GM19193 (cell line): ENCODE measurements around the gene SHROOM3.

Experiments used
- POLR2A ChIP-seq: IDR thresholded peaks from 4 replicates; pipeline ENCODE4 v1.6.1; 2011; ENCODE audit not compliant: insufficient read depth, insufficient read length; ENCODE audit errors: extremely low read depth

Gene SHROOM3

GRCh38 chr4:76439491-76439890 lies 4.5 kb downstream of the SHROOM3 start:
- no peak for TF ChIP-seq POLR2A

- TF ChIP-seq POLR2A: no peak
Observed at GRCh38 chr4:76441881-76442280, 6.9 kb downstream of the SHROOM3 start.

- TF ChIP-seq POLR2A: no peak
Observed at GRCh38 chr4:76442807-76443206, 7.8 kb downstream of the SHROOM3 start.

GRCh38 chr4:76443376-76443775 lies 8.3 kb downstream of the SHROOM3 start:
- no peak for TF ChIP-seq POLR2A

- no peak for TF ChIP-seq POLR2A
Observed at GRCh38 chr4:76445911-76446310, 10.9 kb downstream of the SHROOM3 start.

- TF ChIP-seq POLR2A: no peak
Observed at GRCh38 chr4:76447393-76447851, 12.4 kb downstream of the SHROOM3 start.

- no peak for TF ChIP-seq POLR2A
Observed at GRCh38 chr4:76448211-76448610, 13.2 kb downstream of the SHROOM3 start.

GRCh38 chr4:76449362-76449767 lies 14.3 kb downstream of the SHROOM3 start:
- no peak for TF ChIP-seq POLR2A

GRCh38 chr4:76449833-76450232 lies 14.8 kb downstream of the SHROOM3 start:
- no peak for TF ChIP-seq POLR2A

GRCh38 chr4:76453232-76453631 lies 18.2 kb downstream of the SHROOM3 start:
- no peak for TF ChIP-seq POLR2A

GRCh38 chr4:76457885-76458284 lies 22.9 kb downstream of the SHROOM3 start:
- TF ChIP-seq POLR2A: no peak

GRCh38 chr4:76458297-76458696 lies 23.3 kb downstream of the SHROOM3 start:
- TF ChIP-seq POLR2A: no peak

- TF ChIP-seq POLR2A: no peak
Observed at GRCh38 chr4:76458825-76459224, 23.8 kb downstream of the SHROOM3 start.

GRCh38 chr4:76459291-76459723 lies 24.3 kb downstream of the SHROOM3 start:
- TF ChIP-seq POLR2A: no peak

- TF ChIP-seq POLR2A: no peak
Observed at GRCh38 chr4:76463568-76463967, 28.5 kb downstream of the SHROOM3 start.

- TF ChIP-seq POLR2A: no peak
Observed at GRCh38 chr4:76470064-76470463, 35.0 kb downstream of the SHROOM3 start.

GRCh38 chr4:76470532-76470931 lies 35.5 kb downstream of the SHROOM3 start:
- no peak for TF ChIP-seq POLR2A
